ENCODE measurements around the gene CCDC80.
"Not testable (repeated sequence)": the region's sequence is repeated elsewhere in the genome, so short reads cannot be mapped to it uniquely, and the experiment has no call there.

The CCDC80 gene

GRCh38 chr3:112583105-112583504, 57.8 kb downstream of the CCDC80 start:
- DNase-seq (ENCODE audit: low read depth): no peak

DNA sequence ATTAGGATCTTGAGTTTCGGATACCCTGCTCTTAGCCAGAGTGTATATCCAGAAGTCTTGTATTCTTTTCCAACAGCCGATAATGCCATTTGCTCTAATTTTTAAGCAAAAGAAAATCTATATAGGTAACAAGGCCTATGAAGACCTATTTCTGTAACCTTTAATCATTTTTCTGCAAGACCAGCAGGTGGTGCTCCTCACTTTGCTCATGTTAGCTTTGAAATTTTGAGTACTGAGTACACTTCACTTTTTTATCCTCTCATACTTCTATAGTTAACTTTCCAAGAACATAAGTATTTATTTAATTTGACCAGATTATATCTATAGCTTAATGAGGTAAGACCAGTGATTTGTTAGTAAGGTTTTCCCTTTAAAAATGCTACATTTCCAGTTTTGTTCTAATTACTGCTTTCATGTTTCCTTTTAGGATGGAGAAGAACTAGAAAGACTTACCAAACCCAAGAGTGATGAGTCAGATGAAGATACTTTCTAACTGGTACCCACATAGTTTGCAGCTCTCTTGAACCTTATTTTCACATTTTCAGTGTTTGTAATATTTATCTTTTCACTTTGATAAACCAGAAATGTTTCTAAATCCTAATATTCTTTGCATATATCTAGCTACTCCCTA, 58.6 kb downstream of the CCDC80 start:
- DNase-seq (ENCODE audit: low read depth): peak; percentile 71

- DNase-seq (ENCODE audit: low read depth): peak; percentile 77
Observed at GRCh38 chr3:112579697-112580096, 61.2 kb downstream of the CCDC80 start.

- no peak for DNase-seq (ENCODE audit: low read depth)
Observed at GRCh38 chr3:112579232-112579631, 61.7 kb downstream of the CCDC80 start.

GRCh38 chr3:112572701-112573100, 68.2 kb downstream of the CCDC80 start:
- no peak for DNase-seq (ENCODE audit: low read depth)

GRCh38 chr3:112569265-112569664, 71.7 kb downstream of the CCDC80 start:
- DNase-seq (ENCODE audit: low read depth): no peak

DNA sequence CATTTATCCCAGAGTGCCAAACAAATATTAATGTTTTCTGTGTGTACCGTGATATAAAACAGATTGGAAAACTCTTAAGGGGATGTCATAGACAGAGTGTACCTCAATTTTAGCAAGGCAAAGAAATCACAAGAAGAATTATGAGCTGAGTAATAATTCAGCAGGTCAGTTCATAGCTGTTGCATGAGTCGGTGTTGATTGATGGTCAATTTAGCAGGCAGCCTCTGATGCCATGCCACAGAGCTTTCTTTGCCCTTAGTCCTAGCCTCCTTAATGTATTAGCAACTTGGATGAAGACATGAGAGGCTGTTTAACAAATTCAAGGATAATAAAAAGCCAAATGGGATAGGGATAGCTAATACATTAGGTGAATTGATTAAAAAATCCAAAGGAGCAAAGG, 72.3 kb downstream of the CCDC80 start:
- no peak for DNase-seq (ENCODE audit: low read depth)

DNA sequence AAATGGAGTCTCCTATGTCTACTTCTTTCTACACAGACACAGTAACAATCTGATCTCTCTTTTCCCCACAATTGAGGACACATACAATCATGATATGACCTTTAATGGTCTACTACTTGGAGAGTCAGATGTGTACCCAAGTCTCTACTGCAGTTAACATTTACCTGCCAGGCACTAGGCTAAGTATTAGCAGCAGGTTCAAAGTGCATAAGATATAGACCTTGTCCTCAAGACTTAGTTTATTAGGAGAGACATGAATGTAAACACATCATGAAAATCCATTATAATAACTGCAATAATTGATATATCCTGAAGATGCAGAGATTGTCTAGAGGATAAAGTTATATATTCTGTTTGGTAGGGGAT, 76.0 kb downstream of the CCDC80 start:
- no peak for DNase-seq (ENCODE audit: low read depth)

DNA sequence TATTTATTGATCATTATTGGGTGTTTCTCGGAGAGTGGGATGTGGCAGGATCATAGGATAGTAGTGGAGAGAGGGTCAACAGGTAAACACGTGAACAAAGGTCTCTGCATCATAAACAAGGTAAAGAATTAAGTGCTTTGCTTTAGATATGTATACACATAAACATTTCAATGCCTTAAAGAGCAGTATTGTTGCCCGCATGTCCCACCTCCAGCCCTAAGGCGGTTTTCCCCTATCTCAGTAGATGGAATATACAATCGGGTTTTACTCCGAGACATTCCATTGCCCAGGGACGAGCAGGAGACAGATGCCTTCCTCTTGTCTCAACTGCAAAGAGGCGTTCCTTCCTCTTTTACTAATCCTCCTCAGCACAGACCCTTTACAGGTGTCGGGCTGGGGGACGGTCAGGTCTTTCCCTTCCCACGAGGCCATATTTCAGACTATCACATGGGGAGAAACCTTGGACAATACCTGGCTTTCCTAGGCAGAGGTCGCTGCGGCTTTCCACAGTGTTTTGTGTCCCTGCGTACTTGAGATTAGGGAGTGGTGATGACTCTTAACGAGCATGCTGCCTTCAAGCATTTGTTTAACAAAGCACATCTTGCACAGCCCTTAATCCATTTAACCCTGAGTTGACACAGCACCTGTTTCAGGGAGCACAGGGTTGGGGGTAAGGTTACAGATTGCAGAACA, 76.5 kb downstream of the CCDC80 start:
- DNase-seq (ENCODE audit: low read depth): not testable (repeated sequence)

DNA sequence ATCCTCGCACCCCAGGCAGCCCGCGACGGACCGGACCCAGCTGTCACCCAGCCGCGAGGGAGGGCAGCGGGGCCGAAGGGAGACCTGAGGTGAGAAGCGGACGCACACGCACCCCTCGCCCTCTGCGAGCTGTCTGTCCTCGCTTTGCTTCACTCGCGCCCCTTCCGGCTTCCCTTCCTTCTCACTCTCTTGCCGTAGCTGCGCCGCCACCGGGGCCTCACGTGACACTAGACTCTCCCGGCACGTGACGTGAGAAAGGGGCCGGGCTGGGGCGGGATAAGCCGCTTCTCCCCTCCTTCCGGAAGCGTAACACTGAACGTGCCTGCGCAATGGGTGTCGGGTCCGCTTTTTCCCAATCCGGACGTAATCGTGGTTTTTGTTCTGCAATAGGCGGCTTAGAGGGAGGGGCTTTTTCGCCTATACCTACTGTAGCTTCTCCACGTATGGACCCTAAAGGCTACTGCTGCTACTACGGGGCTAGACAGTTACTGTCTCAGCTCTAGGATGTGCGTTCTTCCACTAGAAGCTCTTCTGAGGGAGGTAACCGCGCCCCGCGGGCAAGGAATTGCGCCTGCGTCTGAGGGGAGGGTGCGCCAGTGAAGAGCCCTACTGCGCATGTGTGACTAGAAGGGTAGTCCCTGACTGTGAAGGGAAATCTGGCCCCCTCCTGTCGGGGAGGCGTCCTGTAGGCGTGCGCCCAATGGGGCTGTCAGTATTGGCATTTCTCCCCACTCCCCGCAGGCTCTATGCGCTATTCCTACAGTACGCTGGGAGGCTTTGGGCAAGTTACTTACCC, 79.0 kb downstream of the CCDC80 start, which contains the start of the genes ATG3 and SLC35A5:
TSS of gene ATG3 (minus strand) at position 229 of the 796 bp plus-strand sequence. CDS start 434 bp downstream, outside the sequence.
TSS of gene SLC35A5 (plus strand) at position 312 of the 796 bp plus-strand sequence. CDS start 1,359 bp downstream, outside the sequence.
- peak; percentile 99 for DNase-seq (ENCODE audit: low read depth)

GRCh38 chr3:112561484-112561733, 79.5 kb downstream of the CCDC80 start:
- DNase-seq (ENCODE audit: low read depth): no peak

DNA sequence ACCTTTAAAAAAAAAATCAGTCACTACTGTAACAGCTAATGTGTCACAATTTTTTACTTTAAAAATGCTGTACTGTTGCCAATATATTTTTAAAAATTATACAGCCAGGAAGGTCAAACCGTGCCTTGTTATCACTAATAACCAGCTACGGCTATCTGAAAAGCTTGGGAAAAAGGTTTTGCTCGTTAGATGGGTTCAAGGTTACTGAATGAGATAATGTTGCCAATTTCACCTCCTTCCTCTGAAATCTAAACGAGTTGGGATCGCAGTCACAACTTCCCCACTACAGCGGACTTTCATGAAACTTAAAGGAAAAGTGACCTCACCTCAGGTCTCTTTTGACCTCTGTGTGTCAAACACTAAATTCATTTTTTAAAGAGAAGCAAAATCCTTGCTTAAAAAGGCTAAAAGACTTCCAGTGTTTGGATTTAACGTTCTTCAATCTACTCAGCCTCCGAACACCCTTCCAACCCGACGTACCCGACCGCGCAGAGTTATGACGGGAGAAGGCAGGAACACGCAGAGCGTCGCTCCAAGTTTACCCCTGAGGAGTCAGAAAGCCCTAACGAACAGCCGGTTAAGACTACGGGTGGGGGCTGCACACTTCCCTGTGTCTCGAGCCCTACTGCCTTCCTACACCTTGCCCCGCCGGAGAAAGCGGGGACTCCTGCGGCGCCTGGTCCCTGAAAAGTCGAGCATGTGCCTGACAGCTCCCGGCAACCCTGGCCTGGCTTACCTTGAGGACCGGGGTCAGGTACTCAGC, 80.0 kb downstream of the CCDC80 start:
- peak; percentile 78 for DNase-seq (ENCODE audit: low read depth)

- DNase-seq (ENCODE audit: low read depth): no peak
Observed at GRCh38 chr3:112560307-112560706, 80.6 kb downstream of the CCDC80 start.

DNA sequence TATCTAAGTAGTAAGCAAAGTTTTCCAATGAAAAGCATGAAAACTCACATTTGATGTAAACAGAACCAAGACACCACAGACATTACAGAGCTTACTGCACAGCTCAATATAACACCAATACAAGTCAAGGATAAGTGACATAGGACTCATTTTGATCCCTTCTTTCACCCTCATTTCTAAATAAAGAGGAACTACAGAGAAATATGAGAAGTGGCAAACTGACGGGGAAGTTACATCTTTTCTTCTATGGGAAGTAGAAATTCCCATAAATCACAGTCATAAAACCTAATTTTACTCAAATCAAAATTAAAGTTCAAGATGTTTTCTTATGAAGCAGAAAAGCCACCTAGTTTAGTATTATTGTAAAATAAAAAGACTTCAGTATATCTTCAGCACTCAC, 83.0 kb downstream of the CCDC80 start:
- no peak for DNase-seq (ENCODE audit: low read depth)

GRCh38 chr3:112555535-112556170, 85.3 kb downstream of the CCDC80 start:
- no peak for DNase-seq (ENCODE audit: low read depth)

- no peak for DNase-seq (ENCODE audit: low read depth)
Observed at GRCh38 chr3:112550859-112551258, 90.1 kb downstream of the CCDC80 start.
